Epithelial cell of esophagus (primary cell): ENCODE measurements around the gene PRPF19.

ENCODE experiments used
- DNase-seq: peaks from one replicate; pipeline ENCODE4 v3.0.0; 2010; ENCODE audit warnings: low read depth
- H3K4me3 ChIP-seq: 2 replicates; pipeline ENCODE4 v1.5.1; 2011; ENCODE audit warnings: mild to moderate bottlenecking, low read length, control low read depth
- TF ChIP-seq, protein P1 (sequence below): IDR thresholded peaks from 2 replicates; pipeline ENCODE4 v1.5.1; 2011; ENCODE audit warnings: low read depth, mild to moderate bottlenecking, low read length, control low read depth, inconsistent platforms; ENCODE audit not compliant: insufficient read depth; ENCODE audit errors: missing control alignments

Gene PRPF19

DNA sequence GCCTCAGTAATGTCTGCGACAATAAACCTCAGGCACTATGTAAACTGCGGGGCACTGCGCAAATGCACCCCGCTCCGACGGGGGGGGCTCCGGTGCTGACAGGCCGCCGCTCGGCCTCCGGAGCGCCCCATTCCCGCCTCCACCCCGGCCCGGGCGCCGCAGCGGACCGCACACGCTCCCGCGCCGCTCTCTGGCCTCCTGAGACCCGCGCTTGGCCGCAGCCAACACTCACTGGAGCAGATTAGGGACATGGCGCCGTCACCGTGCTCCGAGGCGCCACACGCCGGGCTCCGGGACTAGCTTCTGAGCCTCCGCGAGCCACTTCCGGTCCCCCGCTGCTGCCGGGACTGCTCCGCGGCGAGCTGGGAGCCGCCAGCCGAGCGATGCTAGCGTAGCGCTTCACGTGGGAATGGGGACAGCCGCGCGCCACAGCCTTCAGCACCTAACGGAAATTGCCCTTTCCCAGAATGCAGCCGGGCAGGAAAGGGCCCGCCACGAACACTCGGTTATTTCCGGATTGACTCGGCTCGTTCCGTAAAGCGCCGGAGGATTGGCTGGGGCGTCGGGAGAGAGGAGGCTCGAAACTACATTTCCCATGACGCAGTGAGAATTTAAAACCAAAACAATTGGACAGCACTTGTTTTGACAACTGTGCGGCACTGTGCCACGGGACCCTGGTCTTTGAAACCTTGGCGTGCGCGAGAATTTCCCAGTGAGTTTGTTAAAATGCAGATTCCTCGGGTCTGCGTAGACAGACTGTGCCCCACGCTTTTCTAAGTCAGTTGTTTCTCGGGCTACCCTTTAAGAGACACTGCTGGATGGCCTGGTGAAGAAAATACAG, at the start of gene PRPF19:
Gene PRPF19 (minus strand): TSS at position 454 of the 841 bp plus-strand sequence. CDS start 203 bp downstream, at position 251.
- DNase-seq, result peak; percentile 96
- TF ChIP-seq, protein P1, sequence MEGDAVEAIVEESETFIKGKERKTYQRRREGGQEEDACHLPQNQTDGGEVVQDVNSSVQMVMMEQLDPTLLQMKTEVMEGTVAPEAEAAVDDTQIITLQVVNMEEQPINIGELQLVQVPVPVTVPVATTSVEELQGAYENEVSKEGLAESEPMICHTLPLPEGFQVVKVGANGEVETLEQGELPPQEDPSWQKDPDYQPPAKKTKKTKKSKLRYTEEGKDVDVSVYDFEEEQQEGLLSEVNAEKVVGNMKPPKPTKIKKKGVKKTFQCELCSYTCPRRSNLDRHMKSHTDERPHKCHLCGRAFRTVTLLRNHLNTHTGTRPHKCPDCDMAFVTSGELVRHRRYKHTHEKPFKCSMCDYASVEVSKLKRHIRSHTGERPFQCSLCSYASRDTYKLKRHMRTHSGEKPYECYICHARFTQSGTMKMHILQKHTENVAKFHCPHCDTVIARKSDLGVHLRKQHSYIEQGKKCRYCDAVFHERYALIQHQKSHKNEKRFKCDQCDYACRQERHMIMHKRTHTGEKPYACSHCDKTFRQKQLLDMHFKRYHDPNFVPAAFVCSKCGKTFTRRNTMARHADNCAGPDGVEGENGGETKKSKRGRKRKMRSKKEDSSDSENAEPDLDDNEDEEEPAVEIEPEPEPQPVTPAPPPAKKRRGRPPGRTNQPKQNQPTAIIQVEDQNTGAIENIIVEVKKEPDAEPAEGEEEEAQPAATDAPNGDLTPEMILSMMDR, result no peak
- H3K4me3 ChIP-seq, result peak within 1 kb of the TSS; percentile 96

DNA sequence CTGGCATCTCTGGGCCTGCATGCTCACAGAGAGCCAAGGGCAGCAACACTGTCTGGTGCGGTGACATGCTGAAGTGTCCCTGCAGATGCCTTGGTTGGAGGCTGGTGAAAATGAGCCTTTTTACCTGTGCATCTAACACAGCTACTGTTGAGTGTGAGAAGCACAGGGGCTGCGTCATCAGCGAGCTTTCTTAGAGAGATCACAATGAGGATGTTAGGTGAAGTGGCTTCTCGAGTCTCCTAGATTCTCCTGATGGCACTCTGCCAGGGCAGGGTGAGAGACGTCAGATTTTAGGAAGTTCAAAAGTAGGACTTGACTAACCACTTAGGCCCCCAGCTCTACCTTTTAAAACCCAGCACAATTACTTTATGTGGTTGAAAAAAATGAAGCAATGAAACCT, 49.2 kb upstream of the PRPF19 start:
- peak; percentile 11 for DNase-seq
- H3K4me3 ChIP-seq, result no peak overlapping the region
- TF ChIP-seq, protein P1, result no peak

DNA sequence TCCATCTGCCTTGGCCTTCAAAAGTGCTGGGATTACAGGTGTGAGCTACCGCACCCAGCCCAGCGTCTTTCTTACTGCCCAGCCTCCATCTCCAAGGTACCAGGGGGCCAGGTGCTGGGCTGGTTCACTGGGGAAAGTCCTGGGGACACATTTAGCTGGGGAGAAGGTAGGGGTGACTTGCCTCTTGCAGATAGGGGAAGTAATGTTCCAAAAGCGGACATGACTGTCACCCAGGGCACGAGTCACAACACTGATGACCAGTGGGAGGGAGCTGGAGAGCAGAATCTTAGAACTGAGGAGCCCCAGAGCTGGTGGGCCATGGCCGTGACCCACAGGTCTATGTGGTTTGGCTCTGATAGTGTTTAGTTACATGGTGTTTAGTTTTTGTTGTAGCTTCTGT, 48.0 kb upstream of the PRPF19 start:
- DNase-seq, result no peak
- H3K4me3 ChIP-seq, result no peak overlapping the region

DNA sequence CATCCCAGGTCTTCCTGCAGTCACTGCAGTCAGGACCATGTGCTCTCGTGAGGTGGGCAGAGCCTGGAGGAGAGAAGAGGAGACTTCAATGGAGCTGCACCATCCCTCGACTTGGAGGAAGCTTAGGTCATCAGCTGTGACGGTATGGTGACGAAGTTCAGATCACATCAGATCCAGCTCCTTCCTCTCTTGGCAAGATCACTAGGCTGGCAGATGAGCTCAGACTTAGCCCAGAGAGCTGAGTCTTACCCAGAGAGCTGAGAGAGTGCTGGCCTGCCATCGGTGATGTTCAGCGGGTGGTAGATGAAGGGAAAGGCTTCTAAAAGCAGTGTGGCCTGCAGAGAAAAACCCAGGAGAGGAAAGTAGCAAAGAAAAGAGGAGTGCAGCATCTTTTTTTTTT, 47.4 kb upstream of the PRPF19 start:
- no peak overlapping the region for H3K4me3 ChIP-seq
- DNase-seq, result no peak
- TF ChIP-seq, protein P1, result no peak

More for the DNA sequence above, 48.0 kb upstream of the PRPF19 start:
- TF ChIP-seq, protein P1, result no peak

DNA sequence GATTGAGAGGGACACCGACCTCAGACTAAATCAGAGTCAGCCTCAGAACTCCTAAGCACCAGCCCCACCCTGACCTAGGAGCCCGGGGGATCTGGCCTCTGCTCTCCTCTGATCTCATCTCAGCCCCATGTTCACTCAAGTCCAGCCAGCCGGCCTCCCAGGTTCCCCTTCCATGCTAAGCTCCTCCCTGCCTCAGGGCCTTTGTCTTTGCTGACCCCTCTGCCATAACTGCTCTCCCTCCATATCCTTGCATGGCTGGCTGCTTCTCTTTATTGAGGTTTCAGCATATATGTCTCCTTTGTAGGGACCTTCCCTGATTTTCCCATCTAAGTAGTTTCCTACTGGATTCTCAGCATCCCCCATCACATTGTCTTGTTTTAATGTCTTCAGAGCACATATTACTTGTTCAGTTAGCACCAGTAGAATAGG, 46.4 kb upstream of the PRPF19 start:
- TF ChIP-seq, protein P1, result no peak
- H3K4me3 ChIP-seq, result no peak overlapping the region
- no peak for DNase-seq

DNA sequence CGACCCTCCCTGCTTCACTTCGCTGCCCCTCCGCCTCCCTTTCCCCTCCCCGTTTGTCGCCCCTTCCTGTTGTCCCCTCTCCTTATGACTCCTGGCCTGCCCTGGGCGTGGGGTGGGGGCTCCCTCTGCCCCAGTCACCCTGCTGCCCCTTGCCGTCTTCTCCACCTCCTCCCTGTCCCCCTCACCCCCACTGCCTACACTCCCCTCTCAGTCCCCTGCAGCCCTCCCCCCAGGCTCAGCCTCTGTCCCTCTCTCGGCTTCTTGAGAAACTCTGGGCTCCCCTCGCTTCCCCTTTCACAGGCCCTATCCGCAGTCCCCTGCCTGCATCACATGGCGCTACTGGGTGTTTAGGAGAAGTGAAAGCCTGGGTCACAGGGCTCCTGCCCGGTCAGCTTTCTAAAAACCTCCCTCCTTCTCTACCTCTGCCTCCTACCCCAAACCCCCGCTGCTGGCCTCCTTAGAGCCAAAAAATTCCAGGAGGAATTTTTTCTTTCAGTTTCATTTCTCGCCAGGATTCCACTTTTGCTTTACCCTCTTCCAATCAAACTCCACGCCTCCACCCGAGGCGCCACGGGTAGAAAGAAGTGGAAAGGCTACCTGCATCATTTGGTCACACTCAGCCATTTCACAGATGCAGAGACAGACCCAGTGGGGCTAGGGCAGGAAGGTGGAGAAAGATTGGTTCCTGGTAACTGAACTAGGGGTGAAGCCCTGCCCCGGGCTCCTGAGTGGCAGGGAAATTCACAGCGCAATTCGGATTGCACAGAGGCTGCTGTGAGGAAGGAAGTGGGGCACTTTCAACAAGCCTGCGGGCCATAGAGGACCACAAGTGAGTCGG, 45.7 kb upstream of the PRPF19 start, which contains the start of gene SLC15A3:
Gene SLC15A3 (minus strand): TSS at position 273 of the 838 bp plus-strand sequence. CDS start 625 bp downstream, outside the sequence.
- DNase-seq, result no peak
- H3K4me3 ChIP-seq, result no peak within 1 kb of the TSS
- TF ChIP-seq, protein P1, result no peak

DNA sequence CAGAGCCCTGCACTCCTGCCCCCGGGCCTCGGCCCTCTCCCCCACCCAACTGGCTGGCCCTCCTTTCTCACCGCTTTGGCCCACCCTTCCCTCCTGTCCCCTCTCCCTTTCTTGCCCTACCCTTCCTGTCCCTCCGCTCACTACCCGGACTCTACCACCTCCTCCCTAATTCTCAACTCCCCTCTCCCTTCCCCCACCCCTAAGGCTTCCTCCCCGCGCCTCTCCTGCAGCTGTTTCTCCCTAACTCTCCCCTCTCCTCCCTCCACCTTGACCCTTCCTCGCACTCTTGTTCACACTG, 45.2 kb upstream of the PRPF19 start:
- no peak overlapping the region for H3K4me3 ChIP-seq
- TF ChIP-seq, protein P1, result no peak
- DNase-seq, result no peak
